Stimulated activated CD8-positive, alpha-beta memory T cell treated with anti-CD3 and anti-CD28 coated beads, Interleukin-12 subunit alpha, Interleukin-12 subunit beta, amount 100 ng/mL, for 1 hour (primary cell): ENCODE results near the gene PLEKHG1.

ENCODE experiments used
- DNase-seq: peaks from one replicate; pipeline ENCODE4 v3.0.0-alpha.2; 2020; ENCODE audit warnings: low read depth

PLEKHG1 gene

GRCh38 chr6:150640556-150641209 lies 41.0 kb downstream of the PLEKHG1 start:
- DNase-seq, result no peak

GRCh38 chr6:150641398-150642139 lies 41.9 kb downstream of the PLEKHG1 start:
- DNase-seq, result no peak

- DNase-seq, result no peak
These were observed 46.5 kb downstream of the PLEKHG1 start for GRCh38 chr6:150646228-150646627.

GRCh38 chr6:150647051-150647450 lies 47.4 kb downstream of the PLEKHG1 start:
- no peak for DNase-seq
